ENCODE measurements around the gene SDK1.

Gene SDK1

GRCh38 chr7:4100691-4101090, 799.6 kb downstream of the SDK1 start:
- Histone ChIP-seq H2BK15ac (ENCODE audit: low read length) (peak overlapping the region; percentile 75), H3K9me3 (replicated peaks in 1 of 2; ENCODE audit: control insufficient read depth in 2 of 2, insufficient read depth in 1 of 2, low read depth in 1 of 2, low read length in 2 of 2) (no peaks in the 10 kb centered on the region), H3K36me3 (replicated peaks in 1 of 2; ENCODE audit: control insufficient read depth in 2 of 2, insufficient read depth in 2 of 2, low read length in 2 of 2) (no peaks in the 10 kb centered on the region), H2AK5ac (ENCODE audit: low read depth, low read length) (peak overlapping the region; percentile 74), H3K27ac (replicated peaks; ENCODE audit: low read length) (no peak overlapping the region), H2AFZ (ENCODE audit: low read length) (no peak overlapping the region), H4K8ac (ENCODE audit: low read depth, low read length) (no peak overlapping the region), H3K4me2 (ENCODE audit: insufficient read depth, low read length, poor library complexity, severe bottlenecking) (no peak overlapping the region), H3K4me3 (ENCODE audit: low read length in 2 of 2) (no peak overlapping the region), H3K4ac (ENCODE audit: low read length) (no peak overlapping the region), H3K23ac (ENCODE audit: low read depth, low read length, poor library complexity) (no peak overlapping the region), H4K91ac (ENCODE audit: low read depth, low read length, poor library complexity) (no peak overlapping the region), H3K79me1 (ENCODE audit: low read depth, low read length) (peaks cover 2% of the 10 kb centered on the region), H3K27me3 (ENCODE audit: control insufficient read depth in 3 of 3, insufficient read depth in 3 of 3, low read depth in 1 of 3, low read length in 3 of 3) (no peaks in the 10 kb centered on the region), H2BK12ac (ENCODE audit: low read length) (peak overlapping the region; percentile 58), H3K14ac (ENCODE audit: low read length) (no peak overlapping the region), H3K18ac (ENCODE audit: low read length) (peak overlapping the region; percentile 57), H2BK5ac (ENCODE audit: low read length) (no peak overlapping the region), H3K9ac (ENCODE audit: low read depth, low read length, poor library complexity) (no peak overlapping the region), H2BK120ac (ENCODE audit: low read depth, low read length) (no peak overlapping the region), H3K4me1 (ENCODE audit: control insufficient read depth in 2 of 2, insufficient read depth in 1 of 2, low read depth in 1 of 2, low read length in 2 of 2) (peaks cover 0 to 2% of the 10 kb centered on the region in 2 donors)
- no peak for DNase-seq (ENCODE audit: low spot score)
- no CpG with 5 or more reads among the region's 11 CpGs for WGBS, 2 donors (ENCODE audit: extremely low coverage in 2 of 2, insufficient read length in 2 of 2, insufficient replicate concordance in 1 of 2)

DNA sequence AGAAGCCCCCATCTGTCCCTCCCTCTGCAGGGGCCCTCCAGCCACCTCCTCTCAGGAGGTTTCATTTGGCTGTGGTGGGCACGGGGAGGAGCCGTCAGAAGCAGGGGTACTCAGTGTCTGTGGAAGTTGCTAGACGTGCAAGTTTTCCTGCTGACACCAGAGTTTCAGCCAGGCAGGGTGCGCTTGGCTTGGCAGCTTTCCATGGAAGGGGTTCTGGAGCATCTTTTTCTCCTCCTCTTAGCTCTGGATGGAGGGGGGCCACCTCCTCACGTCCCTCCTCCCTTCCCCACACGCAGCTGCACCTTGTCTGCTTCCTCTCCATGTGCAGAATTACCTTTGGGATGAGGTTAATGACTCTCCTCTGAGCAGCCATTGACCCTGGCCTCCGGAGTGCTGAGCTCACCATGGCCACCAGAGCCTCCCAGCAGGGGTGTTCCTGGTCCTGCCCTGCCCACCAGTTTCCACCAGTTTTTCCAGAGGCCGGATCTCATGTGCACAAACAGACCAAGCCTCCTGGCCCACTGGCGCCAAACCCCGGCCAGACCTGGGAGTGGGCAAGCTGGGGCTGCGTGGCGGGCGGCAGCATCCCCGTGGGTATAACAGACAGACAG, 801.3 kb downstream of the SDK1 start:
- Histone ChIP-seq H3K18ac (ENCODE audit: low read length) (peak overlapping the region; percentile 51), H3K4me2 (ENCODE audit: insufficient read depth, low read length, poor library complexity, severe bottlenecking) (no peak overlapping the region), H2BK12ac (ENCODE audit: low read length) (peak overlapping the region; percentile 2), H3K36me3 (replicated peaks in 1 of 2; ENCODE audit: control insufficient read depth in 2 of 2, insufficient read depth in 2 of 2, low read length in 2 of 2) (no peaks in the 10 kb centered on the region), H2AFZ (ENCODE audit: low read length) (peak overlapping the region; percentile 0), H3K4me1 (ENCODE audit: control insufficient read depth in 2 of 2, insufficient read depth in 1 of 2, low read depth in 1 of 2, low read length in 2 of 2) (peaks cover 0 to 2% of the 10 kb centered on the region in 2 donors), H3K27me3 (ENCODE audit: control insufficient read depth in 3 of 3, insufficient read depth in 3 of 3, low read depth in 1 of 3, low read length in 3 of 3) (no peaks in the 10 kb centered on the region), H3K14ac (ENCODE audit: low read length) (peak overlapping the region; percentile 76), H2BK15ac (ENCODE audit: low read length) (peak overlapping the region; percentile 55), H4K8ac (ENCODE audit: low read depth, low read length) (no peak overlapping the region), H2BK120ac (ENCODE audit: low read depth, low read length) (no peak overlapping the region), H2BK5ac (ENCODE audit: low read length) (peak overlapping the region; percentile 24), H3K23ac (ENCODE audit: low read depth, low read length, poor library complexity) (peak overlapping the region; percentile 91), H3K9ac (ENCODE audit: low read depth, low read length, poor library complexity) (no peak overlapping the region), H3K9me3 (replicated peaks in 1 of 2; ENCODE audit: control insufficient read depth in 2 of 2, insufficient read depth in 1 of 2, low read depth in 1 of 2, low read length in 2 of 2) (no peaks in the 10 kb centered on the region), H3K79me1 (ENCODE audit: low read depth, low read length) (peaks cover 2% of the 10 kb centered on the region), H4K91ac (ENCODE audit: low read depth, low read length, poor library complexity) (no peak overlapping the region), H3K27ac (replicated peaks; ENCODE audit: low read length) (no peak overlapping the region), H2AK5ac (ENCODE audit: low read depth, low read length) (peak overlapping the region; percentile 40), H3K4me3 (ENCODE audit: low read length in 2 of 2) (no peak overlapping the region), H3K4ac (ENCODE audit: low read length) (no peak overlapping the region)
- DNase-seq (ENCODE audit: low spot score) = no peak
- no CpG with 5 or more reads among the region's 14 CpGs for WGBS, 2 donors (ENCODE audit: extremely low coverage in 2 of 2, insufficient read length in 2 of 2, insufficient replicate concordance in 1 of 2)

DNA sequence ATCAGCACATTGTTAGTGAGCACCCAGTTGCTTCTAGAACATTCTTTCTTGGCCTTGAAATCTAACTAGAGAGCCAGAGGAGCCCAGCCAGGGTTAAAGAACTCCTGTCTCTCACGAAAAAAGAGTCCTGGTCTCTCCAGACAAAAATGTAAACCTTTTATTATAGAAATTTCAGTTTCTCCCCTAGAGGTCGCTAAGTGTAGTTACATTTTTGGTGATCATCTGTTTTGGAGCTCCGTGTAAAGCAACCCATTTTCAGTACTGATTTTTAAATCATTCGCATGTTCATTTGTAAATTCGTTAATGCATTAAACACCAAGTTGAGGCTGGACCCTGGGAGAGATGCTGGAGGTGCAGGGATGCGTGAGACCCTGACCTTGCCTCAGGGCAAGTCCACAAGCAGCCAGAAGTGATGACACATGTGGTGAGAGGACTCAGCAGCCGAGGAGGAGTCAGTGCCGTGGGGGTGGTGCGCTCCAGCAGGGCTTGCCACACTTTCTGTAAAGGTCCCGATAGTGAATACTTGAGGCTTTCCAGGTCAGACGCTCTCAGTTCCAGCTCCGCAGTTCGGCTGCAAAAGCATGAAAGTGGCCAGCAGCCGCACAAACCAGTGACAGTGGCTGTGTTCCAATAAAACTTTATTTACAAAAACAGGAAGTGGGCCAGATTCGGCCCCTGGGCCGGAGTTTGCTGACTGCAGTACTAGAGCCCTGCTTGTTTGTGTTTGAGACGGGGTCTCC, 802.5 kb downstream of the SDK1 start:
- Histone ChIP-seq H3K36me3 (replicated peaks in 1 of 2; ENCODE audit: control insufficient read depth in 2 of 2, insufficient read depth in 2 of 2, low read length in 2 of 2) (no peaks in the 10 kb centered on the region), H2AFZ (ENCODE audit: low read length) (no peak overlapping the region), H2BK12ac (ENCODE audit: low read length) (no peak overlapping the region), H3K79me1 (ENCODE audit: low read depth, low read length) (peaks cover 2% of the 10 kb centered on the region), H2BK15ac (ENCODE audit: low read length) (no peak overlapping the region), H2BK120ac (ENCODE audit: low read depth, low read length) (no peak overlapping the region), H3K4me1 (ENCODE audit: control insufficient read depth in 2 of 2, insufficient read depth in 1 of 2, low read depth in 1 of 2, low read length in 2 of 2) (peaks cover 0 to 2% of the 10 kb centered on the region in 2 donors), H3K18ac (ENCODE audit: low read length) (peak overlapping the region; percentile 65), H3K27ac (replicated peaks; ENCODE audit: low read length) (no peak overlapping the region), H3K9me3 (replicated peaks in 1 of 2; ENCODE audit: control insufficient read depth in 2 of 2, insufficient read depth in 1 of 2, low read depth in 1 of 2, low read length in 2 of 2) (no peaks in the 10 kb centered on the region), H3K27me3 (ENCODE audit: control insufficient read depth in 3 of 3, insufficient read depth in 3 of 3, low read depth in 1 of 3, low read length in 3 of 3) (no peaks in the 10 kb centered on the region), H3K23ac (ENCODE audit: low read depth, low read length, poor library complexity) (peak overlapping the region; percentile 17), H3K14ac (ENCODE audit: low read length) (no peak overlapping the region), H4K91ac (ENCODE audit: low read depth, low read length, poor library complexity) (no peak overlapping the region), H3K4me3 (ENCODE audit: low read length in 2 of 2) (no peak overlapping the region), H2BK5ac (ENCODE audit: low read length) (no peak overlapping the region), H3K4ac (ENCODE audit: low read length) (no peak overlapping the region), H2AK5ac (ENCODE audit: low read depth, low read length) (no peak overlapping the region), H3K4me2 (ENCODE audit: insufficient read depth, low read length, poor library complexity, severe bottlenecking) (no peak overlapping the region), H4K8ac (ENCODE audit: low read depth, low read length) (no peak overlapping the region), H3K9ac (ENCODE audit: low read depth, low read length, poor library complexity) (no peak overlapping the region)
- DNase-seq (ENCODE audit: low spot score) = no peak
- WGBS, 2 donors (ENCODE audit: extremely low coverage in 2 of 2, insufficient read length in 2 of 2, insufficient replicate concordance in 1 of 2) = no CpG with 5 or more reads among the region's 17 CpGs

DNA sequence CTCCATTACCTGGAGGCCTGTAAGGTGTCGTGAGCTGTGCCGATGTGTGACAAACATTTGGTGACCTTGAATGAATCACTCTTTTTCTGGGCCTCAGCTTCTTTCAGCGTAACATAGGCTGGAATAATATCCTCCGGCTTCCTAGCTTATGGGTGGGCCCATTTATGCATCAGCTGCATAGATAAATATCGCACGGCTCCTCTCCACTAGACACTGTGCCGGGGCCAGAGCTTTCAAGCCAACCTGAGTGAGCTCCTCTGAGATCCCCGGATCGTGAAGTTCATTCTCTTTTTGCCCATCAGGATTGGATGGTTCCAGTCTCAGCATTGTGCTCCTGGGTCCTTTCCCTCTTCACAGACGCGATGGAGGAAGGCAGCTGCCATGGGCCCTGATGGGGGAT, 806.8 kb downstream of the SDK1 start:
- Histone ChIP-seq H3K18ac (ENCODE audit: low read length) (no peak overlapping the region), H3K4ac (ENCODE audit: low read length) (no peak overlapping the region), H3K4me3 (ENCODE audit: low read length in 2 of 2) (no peak overlapping the region), H3K27me3 (ENCODE audit: control insufficient read depth in 3 of 3, insufficient read depth in 3 of 3, low read depth in 1 of 3, low read length in 3 of 3) (no peaks in the 10 kb centered on the region), H4K8ac (ENCODE audit: low read depth, low read length) (no peak overlapping the region), H3K4me1 (ENCODE audit: control insufficient read depth in 2 of 2, insufficient read depth in 1 of 2, low read depth in 1 of 2, low read length in 2 of 2) (no peaks in the 10 kb centered on the region), H2AK5ac (ENCODE audit: low read depth, low read length) (no peak overlapping the region), H2BK120ac (ENCODE audit: low read depth, low read length) (no peak overlapping the region), H2AFZ (ENCODE audit: low read length) (no peak overlapping the region), H3K36me3 (replicated peaks in 1 of 2; ENCODE audit: control insufficient read depth in 2 of 2, insufficient read depth in 2 of 2, low read length in 2 of 2) (no peaks in the 10 kb centered on the region), H3K23ac (ENCODE audit: low read depth, low read length, poor library complexity) (no peak overlapping the region), H4K91ac (ENCODE audit: low read depth, low read length, poor library complexity) (no peak overlapping the region), H3K4me2 (ENCODE audit: insufficient read depth, low read length, poor library complexity, severe bottlenecking) (no peak overlapping the region), H3K9me3 (replicated peaks in 1 of 2; ENCODE audit: control insufficient read depth in 2 of 2, insufficient read depth in 1 of 2, low read depth in 1 of 2, low read length in 2 of 2) (peaks cover 4 to 6% of the 10 kb centered on the region in 2 donors), H2BK15ac (ENCODE audit: low read length) (no peak overlapping the region), H3K79me1 (ENCODE audit: low read depth, low read length) (peaks cover 2% of the 10 kb centered on the region), H2BK5ac (ENCODE audit: low read length) (no peak overlapping the region), H2BK12ac (ENCODE audit: low read length) (no peak overlapping the region), H3K14ac (ENCODE audit: low read length) (no peak overlapping the region), H3K27ac (replicated peaks; ENCODE audit: low read length) (no peak overlapping the region), H3K9ac (ENCODE audit: low read depth, low read length, poor library complexity) (no peak overlapping the region)
- no CpG with 5 or more reads among the region's 11 CpGs for WGBS, 2 donors (ENCODE audit: extremely low coverage in 2 of 2, insufficient read length in 2 of 2, insufficient replicate concordance in 1 of 2)
- DNase-seq (ENCODE audit: low spot score) = no peak
